Pons (tissue), 1 donor: Measurements from ENCODE around the gene PKIG.
"Not testable (repeated sequence)": the region's sequence is repeated elsewhere in the genome, so short reads cannot be mapped to it uniquely, and the experiment has no call there.

ENCODE experiments used
- DNase-seq: peaks from one replicate; pipeline ENCODE4 v3.0.0-alpha.2; 2016; ENCODE audit warnings: low spot score

The PKIG gene

DNA sequence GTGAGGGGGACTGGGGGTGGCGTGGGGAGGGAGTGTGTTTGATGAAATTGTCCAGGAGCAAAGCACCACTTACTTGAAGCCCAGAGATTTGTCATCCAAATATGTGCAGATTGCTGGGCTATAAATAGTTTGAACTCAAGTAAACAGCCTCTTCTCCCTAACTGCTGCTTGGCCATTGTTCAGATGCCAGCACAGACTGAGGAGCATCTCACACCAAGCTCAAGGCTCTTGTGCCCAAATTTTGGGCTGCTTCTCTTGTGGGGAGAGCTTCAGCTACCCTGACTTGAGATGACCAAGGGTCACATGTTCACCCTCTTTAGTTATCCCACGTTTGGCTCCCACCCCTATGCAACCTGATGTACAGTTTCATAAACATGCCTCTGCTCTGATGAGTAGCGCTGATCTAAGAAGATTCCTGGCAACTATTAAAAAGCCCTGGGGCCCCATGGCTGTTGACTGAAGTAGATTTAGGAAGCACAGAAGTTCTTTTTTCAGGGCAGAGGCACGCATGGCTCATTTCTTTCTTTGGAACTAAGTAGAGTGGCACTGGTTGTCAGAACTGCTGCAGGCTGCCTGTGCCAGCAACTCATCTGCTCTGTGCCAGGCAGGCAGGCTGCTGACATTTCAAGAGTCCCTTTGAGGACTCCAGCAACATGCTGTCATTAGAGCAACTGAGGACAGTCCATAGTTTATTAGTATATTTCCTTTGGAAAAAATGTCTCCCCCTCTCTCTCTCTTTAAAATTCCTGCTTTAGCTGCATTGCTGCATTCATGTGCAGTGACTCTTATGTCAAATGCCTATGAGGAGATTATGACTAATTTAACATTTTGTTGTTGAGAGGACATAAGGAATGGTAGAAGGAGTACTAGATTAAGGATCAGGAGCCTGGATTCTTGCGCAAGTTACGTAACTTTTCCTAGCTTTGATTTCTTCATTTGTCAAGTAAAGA is 9.6 kb upstream of the PKIG start:
- peak; percentile 93 for DNase-seq

DNA sequence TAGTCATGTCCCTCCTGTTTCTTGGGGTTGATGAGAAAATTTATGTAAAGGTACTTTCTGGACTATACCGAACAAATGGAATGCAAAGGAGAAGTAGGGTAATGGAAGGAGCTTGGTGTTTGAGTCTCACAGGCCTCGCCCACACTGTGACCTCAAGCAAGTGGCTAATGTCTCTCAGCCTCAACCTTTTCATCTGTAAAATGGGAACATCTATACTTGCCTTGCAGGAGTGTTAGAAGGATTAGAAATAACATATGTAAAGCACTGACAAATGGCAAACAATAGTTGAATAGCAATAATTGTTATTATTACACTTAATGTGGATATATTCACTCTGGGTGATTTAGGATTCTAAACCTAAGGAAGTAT is 8.9 kb upstream of the PKIG start:
- DNase-seq = no peak

- no peak for DNase-seq
Observed at GRCh38 chr20:44574372-44574771, 8.0 kb upstream of the PKIG start.

- no peak for DNase-seq
Observed at GRCh38 chr20:44576297-44576696, 6.1 kb upstream of the PKIG start.

DNA sequence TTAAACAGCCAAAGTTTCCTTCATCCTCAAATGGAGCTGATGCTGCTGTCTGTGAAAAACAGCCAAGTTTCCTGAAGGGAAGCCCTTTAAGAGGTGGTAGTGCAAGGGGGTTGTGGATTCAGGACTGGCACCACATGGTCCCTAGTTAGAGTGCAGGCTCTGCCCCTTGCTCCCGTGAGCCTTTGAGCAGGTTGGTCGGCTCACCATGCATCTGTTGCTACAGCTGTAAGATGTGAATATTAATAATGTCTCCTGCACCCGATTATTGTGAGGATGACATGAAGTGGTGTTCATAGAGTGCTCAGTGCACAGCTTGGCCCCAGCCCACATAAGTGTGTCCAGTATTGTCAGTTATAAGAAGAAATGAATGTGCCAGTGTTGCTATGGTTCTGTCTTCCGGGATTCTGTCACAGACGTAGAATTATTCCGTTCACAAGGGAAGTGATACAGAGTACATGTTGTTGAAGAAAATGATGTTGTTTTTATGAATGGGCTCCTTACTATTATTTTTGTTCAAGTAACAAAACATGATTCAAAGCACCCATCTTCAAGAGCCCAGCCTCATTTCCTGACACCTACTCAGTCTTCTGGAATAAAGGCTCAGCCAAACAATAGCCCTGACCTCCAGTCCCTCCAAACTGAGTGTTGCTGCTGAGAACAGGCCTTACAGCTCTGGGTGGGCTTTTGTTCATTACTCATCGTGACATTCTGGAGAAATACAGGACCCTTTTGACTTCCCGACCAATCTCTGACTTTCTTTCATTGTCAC is 2.9 kb upstream of the PKIG start:
- no peak for DNase-seq

DNA sequence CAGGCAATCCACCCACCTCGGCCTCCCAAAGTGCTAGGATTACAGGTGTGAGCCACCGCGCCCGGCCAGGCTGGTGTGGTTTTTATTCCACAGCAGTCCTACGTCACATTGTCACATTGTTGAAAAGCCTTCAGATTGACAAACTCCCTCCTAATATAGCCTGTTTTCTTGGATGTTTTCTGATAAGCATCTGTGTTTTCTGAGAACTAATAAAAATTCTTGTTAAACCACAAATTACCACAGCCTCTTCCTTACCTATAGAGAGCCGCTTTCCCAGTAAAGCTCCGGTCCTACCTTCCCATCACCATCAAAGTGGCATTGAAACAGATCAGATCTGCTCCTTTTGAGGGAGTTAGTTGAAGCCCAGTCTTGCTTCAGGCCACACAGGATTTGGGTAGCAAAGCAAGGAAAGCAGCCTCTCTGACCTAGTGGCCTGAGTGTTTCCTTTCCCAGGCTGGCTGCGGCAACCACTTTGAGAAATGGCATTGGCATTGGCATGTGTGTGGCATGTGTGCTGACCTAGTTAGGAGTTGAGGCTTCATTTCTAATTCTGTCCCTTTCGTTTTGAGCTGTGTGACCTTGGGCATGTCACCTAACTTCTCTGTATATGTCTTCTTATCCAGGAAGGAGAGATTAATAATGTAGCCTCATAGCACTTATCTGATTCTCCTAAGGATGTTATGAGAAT is 1.7 kb upstream of the PKIG start:
- DNase-seq = no peak

GRCh38 chr20:44581515-44581914 is 864 bp upstream of the PKIG start:
- no peak for DNase-seq

DNA sequence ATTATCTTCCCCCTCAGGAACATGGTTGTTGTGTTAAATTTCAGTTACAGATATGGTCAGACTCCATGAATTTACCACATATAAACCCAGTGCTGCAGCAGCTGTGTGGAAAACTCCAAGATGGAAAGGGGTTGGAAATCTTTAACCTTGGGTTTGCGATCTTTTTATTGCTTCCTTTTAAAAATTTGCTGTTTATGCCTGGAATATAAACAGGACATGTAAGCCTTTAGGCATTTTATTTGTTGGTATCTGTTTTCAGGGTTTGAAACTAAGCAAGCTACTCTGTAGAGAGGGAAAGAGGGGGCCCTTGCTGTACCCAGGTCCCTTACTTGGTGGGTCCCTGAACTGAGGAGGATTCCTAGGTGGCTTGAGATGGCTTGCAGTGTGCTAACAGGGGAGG is 778 bp downstream of the PKIG start:
- no peak for DNase-seq

DNA sequence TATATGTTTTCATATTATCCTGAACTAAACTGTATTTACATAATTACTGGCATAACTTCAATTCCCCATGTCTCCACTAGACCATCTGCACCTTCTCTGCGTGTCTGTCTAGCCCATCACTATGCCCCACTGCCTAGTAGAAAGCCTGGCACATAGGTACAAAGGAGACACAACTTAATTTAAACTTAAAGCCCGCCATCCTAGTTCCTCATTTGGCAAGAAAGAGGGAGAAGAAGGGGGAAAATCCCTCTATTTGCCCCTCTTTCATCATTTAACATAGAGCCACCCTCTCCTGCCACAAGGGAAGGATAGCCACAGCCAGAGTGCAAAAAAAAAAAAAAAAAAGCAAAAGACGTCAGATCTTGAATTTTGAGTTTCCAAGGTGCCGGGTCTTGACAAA is 1.8 kb downstream of the PKIG start:
- no peak for DNase-seq

- no peak for DNase-seq
Observed at GRCh38 chr20:44585057-44585963, 2.9 kb downstream of the PKIG start.

DNA sequence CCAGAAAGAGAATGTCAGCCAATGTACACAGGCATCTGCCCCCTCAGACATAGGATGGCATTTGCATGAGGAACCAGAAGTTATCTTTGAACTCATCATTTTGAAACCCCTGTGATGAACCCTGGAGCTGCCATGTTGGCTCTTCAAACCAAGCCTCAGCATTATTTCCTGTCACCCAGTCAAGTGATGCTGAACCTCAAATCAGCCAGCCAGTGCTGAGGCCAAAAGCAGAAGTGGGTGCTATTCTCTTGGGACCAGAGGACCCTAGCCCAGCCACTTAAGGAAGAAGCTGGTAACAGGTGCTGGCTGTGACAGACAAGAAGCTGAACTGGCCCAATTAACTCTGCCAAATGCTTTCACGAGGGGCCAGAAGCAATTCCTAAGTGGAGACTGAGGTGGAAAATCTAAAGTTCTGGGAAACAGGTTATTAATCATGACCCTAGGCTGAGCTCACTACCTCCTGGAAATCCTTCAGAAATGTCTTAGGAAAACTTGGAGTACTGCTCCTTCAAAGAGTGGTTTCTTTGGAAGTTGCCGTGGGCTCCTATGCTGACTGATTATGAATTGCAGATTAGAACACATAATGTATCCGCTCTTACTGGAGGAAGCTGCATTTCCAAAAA is 4.0 kb downstream of the PKIG start:
- no peak for DNase-seq

GRCh38 chr20:44587035-44587980 is 4.9 kb downstream of the PKIG start:
- no peak for DNase-seq

GRCh38 chr20:44588321-44588720 is 5.9 kb downstream of the PKIG start:
- not testable (repeated sequence) for DNase-seq

DNA sequence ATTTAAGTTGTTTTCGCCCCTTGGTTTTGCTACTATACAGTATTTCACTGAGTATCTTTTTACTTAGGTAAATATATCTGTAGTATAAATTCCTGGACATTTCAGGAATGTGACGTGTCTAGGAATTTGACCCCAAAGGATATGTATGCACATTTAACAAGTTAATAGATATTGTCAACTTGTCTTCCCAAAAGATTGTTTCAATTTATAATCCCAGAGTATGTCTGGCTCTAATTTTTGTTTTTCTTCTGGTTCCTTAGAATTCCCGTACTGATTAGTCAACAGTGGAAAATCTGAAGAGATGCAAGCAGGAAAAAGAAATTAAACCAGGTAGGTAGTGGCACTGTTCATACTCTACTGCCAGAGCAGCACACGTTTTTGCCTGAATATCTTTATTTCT is 7.2 kb downstream of the PKIG start:
- DNase-seq = no peak

DNA sequence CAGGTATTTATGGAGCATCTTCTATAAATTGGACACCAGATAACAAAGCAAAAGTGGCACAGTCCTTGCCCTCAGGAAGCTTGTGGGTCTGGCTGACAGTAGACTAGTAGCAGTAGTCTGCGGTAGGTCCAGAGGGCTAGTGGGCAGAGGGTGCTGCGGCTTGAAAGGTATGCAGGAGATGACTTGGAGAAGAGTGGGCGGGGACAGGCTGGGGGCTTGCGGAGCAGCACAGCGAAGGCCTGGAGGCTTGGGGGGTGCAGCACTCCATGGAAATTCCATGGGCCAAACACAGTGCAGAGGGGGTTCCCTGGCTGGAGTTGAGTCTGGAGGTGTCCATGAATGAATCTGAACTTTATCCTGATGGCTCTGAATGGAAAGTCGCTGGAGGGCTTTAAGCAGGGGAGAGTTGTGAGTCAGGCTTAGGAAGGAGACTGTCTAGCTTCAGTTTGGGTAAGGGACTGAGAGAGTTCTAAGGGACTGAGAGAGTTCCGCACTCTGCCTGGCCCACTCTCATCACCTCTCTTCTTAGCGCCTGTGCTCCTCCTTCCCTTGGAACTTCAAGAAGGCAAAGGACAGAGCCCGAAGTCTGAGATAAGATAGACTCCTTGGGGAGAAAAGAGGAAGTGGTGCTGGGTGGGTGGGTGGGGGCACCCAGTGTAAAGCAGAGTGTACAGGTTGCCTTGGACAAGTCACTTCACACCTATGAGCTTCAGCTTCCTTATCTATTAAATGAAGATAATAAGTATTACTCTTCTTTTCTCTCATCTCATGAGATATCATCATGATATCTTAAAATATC is 8.8 kb downstream of the PKIG start:
- DNase-seq = no peak

DNA sequence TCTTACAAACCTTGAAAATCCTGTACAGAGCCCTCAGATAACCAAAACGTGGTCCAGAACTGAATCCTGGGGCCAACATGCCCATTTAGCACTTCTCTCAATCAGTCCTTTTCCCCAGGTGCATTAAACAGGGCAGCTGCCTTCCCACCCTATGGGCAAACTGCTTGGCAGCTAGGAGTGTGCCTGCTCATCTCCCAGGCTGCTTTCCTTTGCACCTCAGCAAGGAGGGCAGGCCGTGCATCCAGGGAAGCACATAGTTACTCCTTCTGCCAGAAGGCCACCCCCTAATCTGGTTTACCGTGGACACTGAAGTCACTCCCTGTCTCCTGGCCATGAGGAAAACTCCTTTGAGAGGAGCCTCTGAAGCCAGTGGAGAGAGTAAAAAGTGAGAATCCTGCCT is 10.0 kb downstream of the PKIG start:
- no peak for DNase-seq

DNA sequence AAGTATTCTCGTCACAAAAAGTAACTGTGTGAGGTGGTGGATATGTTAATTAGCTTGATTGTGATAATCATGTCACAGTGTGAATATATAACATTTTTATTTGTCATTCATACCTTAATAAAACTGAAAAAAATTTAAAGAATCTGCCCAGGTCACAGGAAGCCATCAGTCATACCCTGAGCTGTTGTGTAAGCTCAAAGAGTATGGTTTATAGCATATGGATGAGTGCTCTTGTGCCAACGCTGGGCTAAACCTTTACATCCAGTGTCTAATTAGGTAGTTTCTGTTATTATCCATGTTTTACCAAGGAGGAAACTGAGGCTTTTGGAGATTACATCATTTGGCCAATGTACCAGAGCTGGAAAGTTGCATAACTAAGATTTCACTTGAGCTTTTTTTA is 11.4 kb downstream of the PKIG start:
- no peak for DNase-seq

DNA sequence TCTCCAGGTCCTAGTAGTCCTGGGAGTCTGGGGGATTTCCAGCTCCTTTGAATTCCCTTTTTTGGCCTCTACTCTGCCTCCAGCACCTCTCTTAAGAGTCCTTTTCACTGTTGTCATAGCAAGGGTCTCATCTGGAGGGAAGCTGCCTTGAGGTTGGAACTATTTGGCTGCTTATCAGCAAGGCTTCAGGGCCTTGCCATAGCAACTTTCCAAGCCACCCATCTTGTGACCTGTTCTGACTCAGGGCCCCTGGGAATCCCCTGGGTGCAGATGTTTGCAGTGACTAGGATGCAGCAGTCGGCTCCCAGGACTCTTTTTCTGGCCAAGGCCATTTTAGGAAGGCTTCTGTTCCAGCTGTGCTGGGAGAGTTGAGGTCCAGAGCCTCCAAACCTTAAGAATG is 12.4 kb downstream of the PKIG start:
- no peak for DNase-seq

DNA sequence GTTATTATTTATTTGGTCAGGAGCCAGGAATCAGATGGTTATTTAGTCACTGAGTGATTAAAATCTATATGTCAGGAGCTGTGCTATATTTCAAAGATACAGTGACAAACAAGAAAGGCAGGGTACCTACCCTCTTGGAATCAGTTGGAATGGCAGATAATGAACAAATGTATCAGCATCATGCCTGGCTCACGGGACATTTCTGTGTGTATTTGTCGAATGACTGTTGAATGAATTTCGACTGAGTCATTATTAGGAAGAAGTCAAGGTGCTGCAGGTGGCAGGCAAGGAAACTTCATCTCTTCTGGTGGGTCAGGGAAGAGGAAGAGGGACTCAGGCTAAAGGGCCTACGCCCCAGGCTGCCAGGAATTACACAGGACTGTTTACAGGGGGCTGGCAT is 13.6 kb downstream of the PKIG start:
- no peak for DNase-seq
